Activated T-helper 2 cell treated with anti-CD3 and anti-CD28 coated beads, Interferon-gamma antibody, Interleukin-2, Interleukin-4, amounts not matched to agents 10 μg/mL and 5 μg/mL and 100 μg/mL, durations not matched to agents 14 hours and 24 hours and 36 hours (primary cell): ENCODE data around the gene DLG1. TPM values are rescaled to one million over a fixed set of nuclear protein-coding genes. Genes with fewer than 3 reads are reported as not detected.
A peak's percentile ranks its signal among the peaks of the same experiment; 100 is the strongest.

Experiments used
- DNase-seq: peaks from one replicate; pipeline ENCODE4 v3.0.0; 2021; ENCODE audit warnings: low spot score
- H3K27ac Mint-ChIP-seq: one replicate; pipeline ENCODE4 v1.8.0; 2021; ENCODE audit warnings: mixed read lengths
- H3K27me3 Mint-ChIP-seq: one replicate; pipeline ENCODE4 v1.8.0; 2021; ENCODE audit warnings: low read depth, mixed read lengths
- H3K36me3 Mint-ChIP-seq: one replicate; pipeline ENCODE4 v1.8.0; 2021; ENCODE audit warnings: low read depth, mixed read lengths
- H3K4me1 Mint-ChIP-seq: one replicate; pipeline ENCODE4 v1.8.0; 2021; ENCODE audit warnings: low read depth, mixed read lengths
- H3K4me3 Mint-ChIP-seq: one replicate; pipeline ENCODE4 v1.8.0; 2021; ENCODE audit warnings: low read depth, mild to moderate bottlenecking, moderate library complexity, mixed read lengths
- H3K9me3 Mint-ChIP-seq: one replicate; pipeline ENCODE4 v1.8.0; 2021; ENCODE audit warnings: mixed read lengths
- intact Hi-C: fragments of 100-400 bp; cut with micrococcal nuclease; formaldehyde crosslinking; loops from one replicate; pipeline ENCODE4 v1.15.1; 2023
- total RNA-seq: library from RNA; stranded (reverse); gene quantifications from 2 replicates; pipeline ENCODE4 v1.2.3, GENCODE V29; 2022

The DLG1 gene
- total RNA-seq, 1 donor from 2014 or later, result 77.5 TPM

DNA sequence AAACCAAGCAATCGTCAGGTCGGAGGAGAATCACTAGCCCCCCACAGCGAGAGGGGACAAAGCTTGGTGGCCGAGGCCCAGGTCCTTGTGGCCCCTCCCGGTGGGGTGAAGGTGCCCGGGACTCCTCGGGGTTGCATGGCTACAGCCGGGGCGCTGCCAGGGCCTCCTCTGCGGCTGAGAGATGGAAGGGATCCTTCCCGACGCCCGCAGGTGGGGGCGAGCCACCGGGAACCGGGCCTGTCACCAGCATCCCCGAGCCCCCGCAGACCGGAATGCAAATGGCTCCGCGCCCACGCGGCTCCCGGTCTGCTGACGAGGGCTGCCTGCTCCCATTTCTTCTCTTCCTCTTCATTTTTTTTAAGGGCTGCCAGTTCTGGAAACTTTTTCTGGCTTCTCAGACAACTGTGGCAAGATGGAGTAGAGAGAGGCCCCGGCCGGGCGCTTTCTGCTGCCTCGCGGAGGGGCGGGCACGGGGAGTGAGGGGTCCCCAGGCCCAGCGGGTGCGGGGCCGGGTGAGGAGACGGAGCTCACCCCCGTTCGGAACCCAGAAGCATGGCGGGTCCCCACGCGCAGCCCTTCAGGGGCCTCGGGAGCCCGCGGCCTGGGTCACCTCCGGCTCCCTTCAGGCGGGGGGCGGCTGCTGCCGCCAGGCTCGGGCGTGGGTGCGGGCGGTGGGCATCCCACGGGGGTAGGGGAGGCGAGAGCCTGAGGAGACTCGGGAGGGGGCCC lies 296.3 kb downstream of the DLG1 start:
- intact Hi-C loops, result loop anchor here (2.0 kb wide), 1 partner anchor 185 kb away; no protein-coding TSS in a partner anchor
- no peak for DNase-seq
- Mint-ChIP-seq H3K4me3 (peak overlapping the region; percentile 80), H3K9me3 (no peaks in the 10 kb centered on the region), H3K36me3 (no peaks in the 10 kb centered on the region), H3K27ac (peak overlapping the region; percentile 76), H3K4me1 (peaks cover 7% of the 10 kb centered on the region), H3K27me3 (no peaks in the 10 kb centered on the region)

GRCh38 chr3:197001106-197001971 lies 297.1 kb downstream of the DLG1 start:
- H3K27ac Mint-ChIP-seq, result peak overlapping the region; percentile 76

DNA sequence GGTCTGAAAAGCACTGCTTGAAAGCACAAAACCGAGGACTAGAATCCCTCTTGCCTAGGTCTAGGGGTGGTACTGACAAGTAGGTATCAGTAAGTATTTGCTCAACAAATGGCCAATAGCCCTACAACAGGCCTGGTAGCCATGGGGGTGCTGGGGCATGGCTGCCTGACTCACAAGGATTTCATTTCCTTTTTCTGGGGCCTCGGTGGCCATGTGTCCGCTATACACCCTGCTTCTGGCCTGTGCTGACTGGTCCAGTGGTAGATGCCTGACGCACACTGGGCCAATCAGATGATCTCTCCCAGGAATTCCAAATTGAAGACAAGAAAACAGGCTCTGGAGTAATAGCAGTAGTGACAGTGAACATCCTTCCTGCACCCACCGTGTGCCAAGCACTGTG lies 298.2 kb downstream of the DLG1 start:
- Mint-ChIP-seq H3K27ac (no peak overlapping the region), H3K27me3 (no peaks in the 10 kb centered on the region), H3K9me3 (no peaks in the 10 kb centered on the region), H3K4me3 (no peak overlapping the region), H3K4me1 (peaks cover 7% of the 10 kb centered on the region), H3K36me3 (no peaks in the 10 kb centered on the region)
- DNase-seq, result no peak
- intact Hi-C loops, result no loop called here

More at GRCh38 chr3:197001106-197001971, 297.1 kb downstream of the DLG1 start:
- no peaks in the 10 kb centered on the region for H3K27me3 Mint-ChIP-seq
- H3K4me3 Mint-ChIP-seq, result peak overlapping the region; percentile 80
- H3K4me1 Mint-ChIP-seq, result peaks cover 7% of the 10 kb centered on the region
- H3K36me3 Mint-ChIP-seq, result no peaks in the 10 kb centered on the region
- H3K9me3 Mint-ChIP-seq, result no peaks in the 10 kb centered on the region
- DNase-seq, result no peak
- intact Hi-C loops, result no loop called here

DNA sequence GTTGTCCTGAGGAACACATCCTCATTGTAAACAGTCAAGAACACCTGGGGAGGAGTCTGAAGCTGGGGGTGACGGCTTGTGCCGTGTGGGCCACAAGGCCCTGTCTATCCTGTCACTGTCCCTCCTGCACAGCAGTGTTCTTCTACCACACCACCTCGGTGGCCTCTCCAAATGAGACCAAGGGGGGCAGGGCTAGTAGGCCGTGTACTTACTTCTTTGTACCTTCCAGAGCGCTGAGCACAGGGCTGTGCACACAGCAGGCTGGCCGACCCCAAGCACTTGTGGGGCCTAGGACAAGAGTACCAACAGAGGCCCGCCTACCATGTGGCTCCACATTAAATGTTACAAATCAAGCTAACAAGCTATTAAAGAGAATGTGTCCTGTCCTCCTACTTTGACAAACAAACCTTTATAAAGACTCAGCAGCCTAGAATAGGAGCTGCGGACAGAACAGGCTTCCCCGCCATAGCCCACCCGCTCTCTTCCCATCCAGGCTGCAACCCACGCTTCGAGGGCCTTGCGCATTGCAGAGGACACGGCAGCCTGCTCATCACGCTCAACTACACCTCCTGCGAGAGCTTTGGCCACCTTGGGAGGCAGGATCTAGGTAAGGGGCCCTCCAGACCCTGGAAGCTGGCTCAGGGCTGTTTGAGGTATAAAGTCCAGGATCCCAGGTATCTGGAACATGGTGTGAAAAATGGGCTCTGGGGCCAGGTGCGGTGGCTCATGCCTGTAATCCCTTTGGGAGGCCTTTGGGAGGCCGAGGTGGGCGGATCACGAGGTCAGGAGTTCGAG lies 299.2 kb downstream of the DLG1 start:
- Mint-ChIP-seq H3K4me3 (no peak overlapping the region), H3K27ac (no peak overlapping the region), H3K9me3 (no peaks in the 10 kb centered on the region), H3K36me3 (no peaks in the 10 kb centered on the region), H3K4me1 (peaks cover 4% of the 10 kb centered on the region), H3K27me3 (no peaks in the 10 kb centered on the region)
- DNase-seq, result no peak
- intact Hi-C loops, result no loop called here

DNA sequence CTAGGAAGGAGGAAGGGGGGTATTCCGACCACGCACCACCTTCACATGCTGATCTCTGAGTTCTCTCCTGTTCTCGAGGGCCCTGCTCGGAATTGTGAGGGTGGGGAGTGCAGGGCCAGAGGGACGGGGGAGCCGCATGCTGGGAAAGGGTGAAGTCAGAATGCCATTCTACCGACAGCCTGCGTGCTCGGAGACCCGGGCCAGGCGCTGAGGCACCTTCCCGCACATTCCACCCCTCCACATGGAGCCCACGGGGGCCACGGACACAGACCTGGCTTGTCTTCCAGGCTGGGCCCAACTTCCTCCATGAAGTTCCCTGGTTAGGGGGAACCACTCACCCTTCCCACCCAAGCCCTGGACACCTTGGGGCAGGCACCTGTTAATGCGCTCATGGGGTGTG lies 301.1 kb downstream of the DLG1 start:
- Mint-ChIP-seq H3K27ac (no peak overlapping the region), H3K9me3 (no peaks in the 10 kb centered on the region), H3K36me3 (no peaks in the 10 kb centered on the region), H3K27me3 (no peaks in the 10 kb centered on the region), H3K4me3 (no peak overlapping the region), H3K4me1 (peaks cover 2% of the 10 kb centered on the region)
- intact Hi-C loops, result no loop called here
- DNase-seq, result no peak

DNA sequence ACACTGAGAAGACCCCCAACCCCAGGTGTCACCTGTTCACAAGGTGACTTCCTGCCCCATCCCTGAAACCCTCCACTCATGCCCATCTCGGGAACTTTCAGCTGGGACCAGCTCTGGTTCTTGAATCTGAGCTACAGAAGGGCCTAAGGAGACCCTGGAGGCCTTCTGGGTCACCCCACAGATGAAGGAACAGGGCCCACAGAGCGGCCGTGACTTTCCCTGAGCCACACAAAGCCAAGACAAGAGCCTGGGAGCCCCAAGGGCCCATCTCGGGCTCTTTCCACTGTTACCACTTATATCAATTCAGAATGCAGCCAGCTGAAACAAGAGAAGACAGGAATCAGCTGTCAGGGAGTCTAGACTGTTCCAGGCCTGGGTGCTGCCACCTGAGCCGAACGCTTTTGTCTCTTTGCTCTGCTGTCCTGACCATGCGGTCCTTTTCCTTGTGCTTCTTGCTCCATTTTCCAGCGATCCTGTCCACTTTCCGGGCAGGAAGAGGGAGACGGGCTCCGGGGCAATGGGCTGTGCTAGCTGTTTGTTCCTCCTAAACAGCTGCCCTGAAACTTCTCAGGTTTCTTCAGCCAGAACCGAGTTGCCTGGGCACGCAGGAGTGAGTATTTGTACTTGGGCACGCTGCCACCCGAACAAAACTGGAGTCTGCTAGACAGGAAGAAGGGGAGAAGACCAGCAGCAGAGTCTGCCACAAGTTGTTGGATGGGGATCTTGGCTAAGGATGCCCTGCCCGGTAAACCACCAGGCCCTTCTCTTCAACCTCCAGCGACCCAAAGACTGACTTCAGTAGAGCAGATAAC lies 301.8 kb downstream of the DLG1 start:
- H3K4me3 Mint-ChIP-seq, result no peak overlapping the region
- no peaks in the 10 kb centered on the region for H3K27me3 Mint-ChIP-seq
- H3K36me3 Mint-ChIP-seq, result no peaks in the 10 kb centered on the region
- peaks cover under 1% of the 10 kb centered on the region for H3K4me1 Mint-ChIP-seq
- intact Hi-C loops, result no loop called here
- H3K9me3 Mint-ChIP-seq, result no peaks in the 10 kb centered on the region
- DNase-seq, result no peak
- no peak overlapping the region for H3K27ac Mint-ChIP-seq

GRCh38 chr3:196995646-196996355 lies 302.6 kb downstream of the DLG1 start:
- Mint-ChIP-seq H3K36me3 (no peaks in the 10 kb centered on the region), H3K27me3 (no peaks in the 10 kb centered on the region), H3K9me3 (no peaks in the 10 kb centered on the region), H3K27ac (no peak overlapping the region), H3K4me1 (no peaks in the 10 kb centered on the region), H3K4me3 (no peak overlapping the region)
- DNase-seq, result no peak
- intact Hi-C loops, result no loop called here

DNA sequence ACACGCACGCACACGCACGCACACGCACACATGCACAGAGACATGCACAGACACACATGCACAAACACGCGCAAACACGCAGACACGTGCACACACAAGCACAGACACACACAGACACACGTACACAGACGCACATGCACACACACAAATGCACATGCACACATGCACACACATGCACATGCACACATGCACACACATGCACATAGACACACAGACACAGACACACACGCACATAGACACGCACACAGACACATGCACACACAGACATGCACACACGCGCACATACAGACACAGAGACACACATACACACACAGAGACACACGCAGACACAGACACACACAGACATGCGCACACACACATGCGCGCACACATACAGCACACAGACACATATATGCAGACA lies 303.4 kb downstream of the DLG1 start:
- Mint-ChIP-seq H3K27ac (no peak overlapping the region), H3K4me3 (no peak overlapping the region), H3K27me3 (no peaks in the 10 kb centered on the region), H3K9me3 (no peaks in the 10 kb centered on the region), H3K4me1 (no peaks in the 10 kb centered on the region), H3K36me3 (no peaks in the 10 kb centered on the region)
- DNase-seq, result no peak
- intact Hi-C loops, result no loop called here

GRCh38 chr3:196994056-196994455 lies 304.4 kb downstream of the DLG1 start:
- DNase-seq, result no peak
- Mint-ChIP-seq H3K4me3 (no peak overlapping the region), H3K9me3 (no peaks in the 10 kb centered on the region), H3K4me1 (no peaks in the 10 kb centered on the region), H3K27ac (no peak overlapping the region), H3K27me3 (no peaks in the 10 kb centered on the region), H3K36me3 (no peaks in the 10 kb centered on the region)
- intact Hi-C loops, result no loop called here
